ENCODE results near the gene ITGB7. TPM values are rescaled to one million over a fixed set of nuclear protein-coding genes. Genes with fewer than 3 reads are reported as not detected.

Gene ITGB7
- total and polyA plus RNA-seq, 9 of the 15 experiments (the other 6 are each of a cell fraction or from before 2014, with no cell fraction given): 0.06 to 2.0 (median 0.67) TPM

- TF ChIP-seq MGA (IDR thresholded peaks at IDR 0.05) (no peak), ZNF384 (IDR thresholded peaks at IDR 0.05; ENCODE audit: low read depth, low read length) (no peak), KLF13 (tag; IDR thresholded peaks at IDR 0.05; ENCODE audit: borderline replicate concordance, low read depth) (no peak), E4F1 (CRISPR knock-in tag; IDR thresholded peaks at IDR 0.05; ENCODE audit: borderline replicate concordance) (peak; percentile 66; the same call in 1 of the 2 replicates), CBX5 (IDR thresholded peaks at IDR 0.05; ENCODE audit: borderline replicate concordance, low read depth) (no peak), HNRNPL (IDR thresholded peaks at IDR 0.05; ENCODE audit: low read depth, low read length) (no peak), ILF3 (IDR thresholded peaks at IDR 0.05; ENCODE audit: borderline replicate concordance) (no peak), MCM5 (IDR thresholded peaks at IDR 0.05; ENCODE audit: low read depth) (no peak), NR2F6 (CRISPR knock-in tag; IDR thresholded peaks at IDR 0.05) (peak; percentile 95)
- TF ChIP-seq, protein P1, sequence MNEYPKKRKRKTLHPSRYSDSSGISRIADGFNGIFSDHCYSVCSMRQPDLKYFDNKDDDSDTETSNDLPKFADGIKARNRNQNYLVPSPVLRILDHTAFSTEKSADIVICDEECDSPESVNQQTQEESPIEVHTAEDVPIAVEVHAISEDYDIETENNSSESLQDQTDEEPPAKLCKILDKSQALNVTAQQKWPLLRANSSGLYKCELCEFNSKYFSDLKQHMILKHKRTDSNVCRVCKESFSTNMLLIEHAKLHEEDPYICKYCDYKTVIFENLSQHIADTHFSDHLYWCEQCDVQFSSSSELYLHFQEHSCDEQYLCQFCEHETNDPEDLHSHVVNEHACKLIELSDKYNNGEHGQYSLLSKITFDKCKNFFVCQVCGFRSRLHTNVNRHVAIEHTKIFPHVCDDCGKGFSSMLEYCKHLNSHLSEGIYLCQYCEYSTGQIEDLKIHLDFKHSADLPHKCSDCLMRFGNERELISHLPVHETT (CRISPR knock-in tag; conservative IDR thresholded peaks at IDR 0.05 in 1 of 2, IDR thresholded peaks at IDR 0.05 in 1 of 2): no peak
- TF ChIP-seq, protein P2, sequence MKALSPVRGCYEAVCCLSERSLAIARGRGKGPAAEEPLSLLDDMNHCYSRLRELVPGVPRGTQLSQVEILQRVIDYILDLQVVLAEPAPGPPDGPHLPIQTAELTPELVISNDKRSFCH (CRISPR knock-in tag; IDR thresholded peaks at IDR 0.05): peak; percentile 83; the same call in 1 of the 2 replicates
- TF ChIP-seq, protein P2 (tag; IDR thresholded peaks at IDR 0.05): no peak
Measured at GRCh38 chr12:53147653-53148052, 59.4 kb downstream of the ITGB7 start (continued).
